Measurements from ENCODE around the gene SEMA3G.

SEMA3G gene

DNA sequence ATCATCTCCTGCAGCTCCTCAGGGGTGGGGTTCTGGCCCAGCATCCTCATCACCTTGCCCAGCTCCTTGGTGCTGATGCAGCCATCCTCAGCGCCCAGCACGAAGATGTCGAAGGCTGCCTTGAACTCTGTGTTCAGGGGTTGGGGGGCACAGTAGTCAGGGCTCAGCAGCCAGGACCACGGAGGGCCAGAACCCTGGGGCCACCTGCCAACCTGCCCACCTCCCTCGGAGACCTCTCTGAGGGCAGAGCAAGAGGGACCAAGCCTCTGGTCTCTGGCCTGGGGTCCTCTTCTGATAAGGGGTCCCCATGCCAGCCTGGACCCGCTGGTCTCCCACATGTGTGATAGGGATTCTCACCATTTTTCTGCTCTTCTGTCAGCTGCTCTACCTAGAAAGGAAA, 7.2 kb upstream of the SEMA3G start:
- no peak for FAIRE-seq
- DNase-seq (ENCODE audit: insufficient read length, low spot score), result no peak
- TF ChIP-seq, protein P1, sequence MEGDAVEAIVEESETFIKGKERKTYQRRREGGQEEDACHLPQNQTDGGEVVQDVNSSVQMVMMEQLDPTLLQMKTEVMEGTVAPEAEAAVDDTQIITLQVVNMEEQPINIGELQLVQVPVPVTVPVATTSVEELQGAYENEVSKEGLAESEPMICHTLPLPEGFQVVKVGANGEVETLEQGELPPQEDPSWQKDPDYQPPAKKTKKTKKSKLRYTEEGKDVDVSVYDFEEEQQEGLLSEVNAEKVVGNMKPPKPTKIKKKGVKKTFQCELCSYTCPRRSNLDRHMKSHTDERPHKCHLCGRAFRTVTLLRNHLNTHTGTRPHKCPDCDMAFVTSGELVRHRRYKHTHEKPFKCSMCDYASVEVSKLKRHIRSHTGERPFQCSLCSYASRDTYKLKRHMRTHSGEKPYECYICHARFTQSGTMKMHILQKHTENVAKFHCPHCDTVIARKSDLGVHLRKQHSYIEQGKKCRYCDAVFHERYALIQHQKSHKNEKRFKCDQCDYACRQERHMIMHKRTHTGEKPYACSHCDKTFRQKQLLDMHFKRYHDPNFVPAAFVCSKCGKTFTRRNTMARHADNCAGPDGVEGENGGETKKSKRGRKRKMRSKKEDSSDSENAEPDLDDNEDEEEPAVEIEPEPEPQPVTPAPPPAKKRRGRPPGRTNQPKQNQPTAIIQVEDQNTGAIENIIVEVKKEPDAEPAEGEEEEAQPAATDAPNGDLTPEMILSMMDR (IDR thresholded peaks at IDR 0.05; ENCODE audit: insufficient read depth, missing control alignments), result no peak

DNA sequence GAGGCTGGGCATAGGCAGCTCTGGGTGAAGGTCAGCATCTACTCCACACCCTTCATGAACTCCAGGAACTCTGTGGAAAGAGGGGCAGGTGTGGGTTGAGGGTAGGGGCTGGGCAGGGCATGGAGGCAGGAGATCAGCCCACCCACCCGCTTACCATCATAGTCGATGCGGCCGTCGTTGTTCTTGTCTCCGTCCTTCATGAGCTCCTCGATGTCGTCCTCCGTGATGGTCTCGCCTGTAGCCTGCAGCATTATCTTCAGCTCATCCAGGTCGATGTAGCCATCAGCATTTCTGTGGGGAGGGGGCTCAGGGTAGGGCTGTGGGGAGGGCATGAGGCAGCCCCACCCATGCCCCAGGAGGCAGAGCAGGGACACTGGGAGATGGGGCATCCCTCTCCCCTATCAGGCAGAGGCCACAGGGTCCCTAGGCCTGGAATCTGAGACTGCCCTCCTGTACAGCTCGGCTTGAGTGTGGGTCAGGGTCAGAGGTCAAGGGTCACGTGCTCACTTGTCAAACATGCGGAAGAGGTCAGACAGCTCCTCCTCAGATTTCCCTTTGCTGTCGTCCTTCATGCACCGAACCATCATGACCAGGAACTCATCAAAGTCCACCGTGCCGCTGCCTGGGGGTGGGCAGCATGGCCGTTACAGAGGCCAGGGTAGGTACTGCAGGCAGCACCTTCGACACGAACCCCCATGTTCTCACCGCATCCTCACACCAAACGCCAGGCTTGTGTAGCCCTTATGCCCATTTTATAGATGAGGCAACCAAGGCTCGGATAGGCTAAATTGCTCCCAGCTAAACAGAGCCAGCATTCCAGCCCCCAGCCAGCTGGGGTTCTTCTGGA, 6.6 kb upstream of the SEMA3G start:
- DNase-seq (ENCODE audit: insufficient read length, low spot score) (no peak), FAIRE-seq (no peak)
- TF ChIP-seq, protein P1 (IDR thresholded peaks at IDR 0.05; ENCODE audit: insufficient read depth, missing control alignments), result no peak

DNA sequence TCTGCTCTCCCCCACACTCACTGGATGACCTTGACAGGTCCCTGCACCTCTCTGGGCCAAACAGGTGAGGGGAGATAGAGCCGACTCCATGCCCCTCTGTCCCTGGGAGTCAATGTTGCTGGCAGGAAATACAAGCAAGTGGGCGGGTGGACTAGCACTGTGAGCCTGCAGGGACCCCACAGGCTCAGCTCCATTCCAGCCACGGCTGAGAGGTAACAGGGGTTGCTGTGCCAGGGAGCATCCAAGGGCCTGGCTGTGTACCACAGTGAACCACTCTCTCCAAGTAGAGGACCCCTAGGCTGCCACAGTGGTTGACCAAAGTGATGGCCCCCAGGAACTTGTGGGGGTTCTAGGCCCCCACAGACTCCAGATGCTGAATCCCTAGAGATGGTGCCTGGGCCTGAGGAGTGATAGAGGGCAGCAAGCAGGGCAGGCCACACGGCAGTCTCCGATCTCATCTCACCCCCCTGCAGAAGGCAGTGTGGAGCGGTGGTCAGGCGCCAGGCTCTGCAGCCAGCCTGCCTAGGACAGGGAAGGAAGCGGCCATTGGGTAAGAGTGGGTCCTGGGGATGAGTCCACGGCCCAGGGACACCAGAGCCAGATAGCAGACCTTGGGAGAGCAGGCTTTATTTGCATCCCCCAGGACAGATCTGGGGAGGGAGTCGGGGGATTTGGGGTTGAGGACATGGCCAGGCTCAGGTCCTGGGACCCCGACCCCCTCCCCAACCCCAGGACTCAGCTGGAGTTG, 5.8 kb upstream of the SEMA3G start:
- TF ChIP-seq, protein P1 (IDR thresholded peaks at IDR 0.05; ENCODE audit: insufficient read depth, missing control alignments), result no peak
- DNase-seq (ENCODE audit: insufficient read length, low spot score) (no peak), FAIRE-seq (no peak)

DNA sequence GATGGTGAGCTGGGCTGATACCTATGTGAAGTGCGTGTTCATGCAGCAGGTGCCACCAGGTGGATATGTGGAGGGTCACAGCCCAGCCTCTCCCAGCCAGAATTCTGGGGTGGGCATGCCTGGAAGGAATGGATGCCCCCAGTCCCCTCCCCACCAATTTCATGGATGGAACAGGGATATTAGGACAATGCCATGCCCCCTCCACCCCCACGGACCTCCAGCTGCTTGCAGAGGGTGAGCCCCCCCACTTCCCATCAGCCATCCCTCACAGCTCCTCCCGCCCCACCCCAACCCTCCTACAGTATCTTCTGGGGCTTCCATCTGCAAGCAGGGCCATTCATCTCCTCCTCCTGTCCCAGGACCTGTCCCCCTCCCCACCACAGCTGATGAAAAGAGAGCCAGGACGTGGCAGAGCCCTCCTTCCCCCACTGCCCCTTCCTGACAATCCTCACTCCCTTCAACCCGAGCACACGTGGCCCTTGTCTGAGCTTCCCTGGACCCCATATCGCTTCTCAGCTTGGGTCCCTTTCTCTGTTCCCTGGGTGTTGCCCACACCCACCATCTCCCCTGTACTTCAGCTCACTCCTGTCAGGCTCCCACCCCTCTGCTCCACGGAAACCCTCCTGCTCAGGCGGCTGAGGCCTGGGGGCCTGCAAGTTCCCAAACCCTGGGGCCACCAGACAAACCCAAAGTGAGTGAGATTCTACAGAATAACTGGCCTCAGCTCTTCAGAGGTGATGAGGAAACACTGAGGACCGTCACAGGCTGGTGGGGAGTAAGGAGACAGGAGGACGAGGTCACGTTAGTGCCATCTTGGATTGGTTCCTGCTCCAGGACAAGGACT, 2.8 kb upstream of the SEMA3G start:
- DNase-seq (ENCODE audit: insufficient read length, low spot score) (no peak), FAIRE-seq (no peak)
- TF ChIP-seq, protein P1 (IDR thresholded peaks at IDR 0.05; ENCODE audit: insufficient read depth, missing control alignments), result no peak

DNA sequence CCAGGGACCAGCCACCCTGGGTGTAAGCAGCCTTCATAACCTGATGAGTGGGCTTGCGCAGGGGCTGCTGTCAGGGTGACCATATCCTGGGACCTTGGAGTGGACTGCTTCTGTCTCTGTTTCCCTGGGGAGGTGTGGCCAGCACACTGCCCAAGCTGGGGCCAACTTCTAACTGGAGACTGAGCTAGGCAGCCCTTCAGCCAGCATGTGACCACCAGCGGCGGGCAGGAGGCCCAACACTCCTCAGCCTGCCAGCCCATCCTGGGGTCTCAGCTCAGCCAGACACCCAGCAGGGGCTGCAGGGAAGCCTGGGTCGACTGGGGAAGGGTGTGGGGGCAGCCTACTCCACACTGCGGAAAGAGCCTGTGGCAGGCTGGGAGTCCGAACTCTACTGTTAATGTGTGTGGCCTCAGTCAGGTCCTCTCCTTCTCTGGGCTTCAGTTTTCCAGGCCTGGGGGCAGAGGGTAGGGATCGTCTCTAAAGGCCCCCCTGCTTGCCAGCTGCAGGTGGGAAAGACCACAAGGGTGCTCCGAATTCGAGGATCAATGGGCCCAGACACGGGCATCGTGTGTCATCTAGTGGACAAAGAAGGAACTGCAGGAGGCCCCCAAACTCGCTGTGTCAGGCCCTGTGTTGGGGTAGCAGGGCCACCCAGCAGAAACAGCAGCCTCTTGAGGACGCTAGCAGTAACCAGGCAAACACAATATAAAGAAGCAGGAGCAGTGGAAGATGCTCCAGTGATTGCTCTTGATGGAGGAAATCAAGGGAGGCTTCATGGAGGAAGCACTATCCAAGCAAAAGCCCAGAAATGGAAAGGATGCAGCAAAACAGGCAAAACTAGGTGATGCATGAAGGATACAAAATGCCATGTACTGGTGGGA, 2.0 kb upstream of the SEMA3G start:
- TF ChIP-seq, protein P1 (IDR thresholded peaks at IDR 0.05; ENCODE audit: insufficient read depth, missing control alignments), result peak; percentile 97
- FAIRE-seq, result no peak
- peak; percentile 68 for DNase-seq (ENCODE audit: insufficient read length, low spot score)

DNA sequence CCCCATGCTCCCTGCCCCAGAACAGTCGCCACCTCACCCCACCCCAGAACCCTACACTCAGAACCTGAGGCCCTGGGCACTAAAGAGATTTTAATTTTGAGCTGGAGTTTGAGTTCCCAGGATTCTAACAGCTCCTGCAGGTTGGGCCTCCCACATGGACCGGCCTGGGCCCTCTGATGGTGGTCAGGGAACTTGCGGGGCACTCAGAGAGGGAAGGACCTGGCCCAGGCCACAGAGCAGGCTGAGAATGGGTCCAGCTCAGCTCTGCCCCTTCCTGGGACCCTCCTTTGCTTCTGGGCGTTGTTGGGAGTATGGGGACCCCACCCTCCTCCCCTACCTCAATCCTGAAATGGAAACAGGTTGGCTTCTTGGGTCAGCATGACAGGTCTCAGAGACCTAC, 1.1 kb upstream of the SEMA3G start:
- FAIRE-seq (no peak), DNase-seq (ENCODE audit: insufficient read length, low spot score) (no peak)
- TF ChIP-seq, protein P1 (IDR thresholded peaks at IDR 0.05; ENCODE audit: insufficient read depth, missing control alignments), result no peak
